K562 (cell line): Measurements from ENCODE around the gene STX3. TPM values are rescaled to one million over a fixed set of nuclear protein-coding genes. Genes with fewer than 3 reads are reported as not detected.

Source experiments
- ATAC-seq: fragments of 200-7000 bp; cut with Tn5 transposase; 3 replicates; pipeline ENCODE4 v1.9.1; 2020; ENCODE audit warnings: moderate library complexity
- BruUV-seq: library from RNA; stranded (reverse); fragments of 400-500 nt; replicated peaks from 2 replicates; lab custom pipeline; 2021; lab: Mats Ljungman, UMichigan
- CTCF ChIA-PET: fragments of 300-600 bp; formaldehyde crosslinking; extraction: SDS; loops from one replicate; lab custom pipeline; 2021; ENCODE audit warnings: low intra/inter-chr PET ratio; lab: Yijun Ruan, JAX
- POLR2A ChIA-PET: fragments of 300-600, 350-650 bp; sonication (Branson Sonifier 250); formaldehyde crosslinking; extraction: SDS; loops from one replicate; lab custom pipeline; 2021; ENCODE audit warnings: antibody characterized with exemption, inconsistent platforms; lab: Yijun Ruan, JAX
- DNase-seq, 4 experiments: peaks; one replicate each; pipeline versions ENCODE4 v3.0.0 to v3.0.0-alpha.2; 2011 to 2018; ENCODE audit warnings: low spot score in 3 of 4, mixed read lengths in 3 of 4; ENCODE audit errors: extremely low read depth in 1 of 4
- FAIRE-seq: peaks from 2 replicates; lab custom pipeline; 2011; peaks lifted over from hg19 to GRCh38; lab: Jason Lieb, UNC
- H2AFZ ChIP-seq: 2 replicates; pipeline ENCODE4 v1.6.0; 2011; ENCODE audit warnings: low read depth, low read length, control low read depth, inconsistent platforms
- H3K27ac ChIP-seq: fragments of 200-600 bp; 3 replicates; pipeline ENCODE4 v1.8.0; 2011; ENCODE audit warnings: low read depth, mild to moderate bottlenecking, control low read depth, inconsistent platforms, low read length, moderate library complexity, mixed read lengths; ENCODE audit errors: extremely low read depth
- H3K27me3 ChIP-seq, 2 experiments: fragments of 300-600 bp in 1 of 2; 2 replicates in 1 of 2; 3 replicates in 1 of 2; pipeline versions ENCODE4 v1.6.0 to v1.8.0; 2011; ENCODE audit warnings: inconsistent platforms in 2 of 2, low read length in 2 of 2, mild to moderate bottlenecking in 1 of 2, mixed read lengths in 1 of 2, moderate library complexity in 1 of 2; ENCODE audit not compliant: control insufficient read depth in 2 of 2, insufficient read depth in 2 of 2
- H3K36me3 ChIP-seq: fragments of 300-600 bp; 3 replicates; pipeline ENCODE4 v1.8.0; 2011; ENCODE audit warnings: mild to moderate bottlenecking, low read length, inconsistent platforms; ENCODE audit not compliant: control insufficient read depth, insufficient read depth
- H3K4me1 ChIP-seq, 2 experiments: fragments of 200-600 bp in 1 of 2; replicated peaks in 1 of 2; 2 replicates in 1 of 2; 3 replicates in 1 of 2; pipeline versions ENCODE4 v1.5.1 to v1.8.0; 2011; ENCODE audit warnings: inconsistent platforms in 2 of 2, low read length in 2 of 2, mild to moderate bottlenecking in 1 of 2, mixed read lengths in 1 of 2, moderate library complexity in 1 of 2; ENCODE audit not compliant: control insufficient read depth in 2 of 2, insufficient read depth in 2 of 2
- H3K4me2 ChIP-seq: 2 replicates; pipeline ENCODE4 v1.6.1; 2011; ENCODE audit warnings: low read length, control low read depth, inconsistent platforms, mixed read lengths; ENCODE audit not compliant: insufficient read depth
- H3K4me3 ChIP-seq: fragments of 200-600 bp; sonication (generic), shearing (Covaris generic); 2 replicates; pipeline ENCODE4 v1.5.1; 2016; ENCODE audit warnings: control low read depth, inconsistent platforms
- H3K79me2 ChIP-seq: fragments of 200-600 bp; 3 replicates; pipeline ENCODE4 v1.8.0; 2011; ENCODE audit warnings: low read length, inconsistent platforms; ENCODE audit not compliant: control insufficient read depth, insufficient read depth
- H3K9ac ChIP-seq, 2 experiments: 2 replicates each; pipeline versions ENCODE4 v1.6.0 to v1.6.1; 2011; ENCODE audit warnings: low read depth in 2 of 2, low read length in 2 of 2, control low read depth in 1 of 2, inconsistent platforms in 1 of 2, mild to moderate bottlenecking in 1 of 2, mixed read lengths in 1 of 2; ENCODE audit not compliant: insufficient read depth in 1 of 2
- H3K9me1 ChIP-seq: one replicate; pipeline ENCODE4 v1.6.0; 2011; ENCODE audit warnings: inconsistent platforms, mild to moderate bottlenecking, low read length, moderate library complexity; ENCODE audit not compliant: control insufficient read depth, insufficient read depth
- H3K9me3 ChIP-seq: replicated peaks from 2 replicates; pipeline ENCODE4 v1.5.1; 2011; ENCODE audit warnings: low read depth, low read length, inconsistent platforms; ENCODE audit not compliant: control insufficient read depth, insufficient read depth
- H4K20me1 ChIP-seq: replicated peaks from 2 replicates; pipeline ENCODE4 v1.6.1; 2011; ENCODE audit warnings: low read length, inconsistent platforms, mixed read lengths; ENCODE audit not compliant: control insufficient read depth, insufficient read depth
- ARHGAP35 ChIP-seq: fragments of 450-650 bp; IDR thresholded peaks from 2 replicates; pipeline ENCODE4 v1.6.1; 2018; ENCODE audit not compliant: partially characterized antibody
- ARNT ChIP-seq, 2 experiments: fragments of 450-650 bp; IDR thresholded peaks; 2 replicates each; pipeline ENCODE4 v1.6.1; 2016; ENCODE audit warnings: mild to moderate bottlenecking in 1 of 2
- ATF7 ChIP-seq: fragments of 450-650 bp; IDR thresholded peaks from 2 replicates; pipeline ENCODE4 v1.7.1; 2014; ENCODE audit warnings: mild to moderate bottlenecking, moderate library complexity
- BRD4 ChIP-seq: fragments of 200-600 bp; sonication (generic); IDR thresholded peaks from 2 replicates; pipeline ENCODE4 v1.6.1; 2017; ENCODE audit warnings: inconsistent platforms
- E2F3 ChIP-seq: fragments of 250-450 bp; sonication (Bioruptor Pico); IDR thresholded peaks from 2 replicates; pipeline ENCODE4 v1.4.0; 2020; ENCODE audit warnings: mild to moderate bottlenecking
- EP300 ChIP-seq: IDR thresholded peaks from 2 replicates; pipeline ENCODE4 v1.6.1; 2012; ENCODE audit warnings: low read length, improper control_type of control experiment
- HLTF ChIP-seq: fragments of 450-650 bp; IDR thresholded peaks from 2 replicates; pipeline ENCODE4 v1.6.1; 2016
- KDM4B ChIP-seq, 2 experiments: fragments of 450-650 bp in 1 of 2; sonication (generic) in 1 of 2; IDR thresholded peaks; 2 replicates each; pipeline ENCODE4 v1.6.1; 2016 to 2017; ENCODE audit warnings: borderline replicate concordance in 2 of 2, antibody characterized with exemption in 1 of 2, low read depth in 1 of 2, mild to moderate bottlenecking in 1 of 2
- LEF1 ChIP-seq: fragments of 450-650 bp; IDR thresholded peaks from 2 replicates; pipeline ENCODE4 v1.6.1; 2016; ENCODE audit warnings: mild to moderate bottlenecking
- NCOA2 ChIP-seq, 2 experiments: fragments of 450-650 bp; IDR thresholded peaks; 2 replicates each; pipeline ENCODE4 v1.6.1; 2018; ENCODE audit warnings: mild to moderate bottlenecking in 2 of 2, moderate library complexity in 1 of 2; ENCODE audit not compliant: partially characterized antibody in 2 of 2
- NFATC3 ChIP-seq: fragments of 450-650 bp; IDR thresholded peaks from 2 replicates; pipeline ENCODE4 v1.6.1; 2017; ENCODE audit warnings: mild to moderate bottlenecking
- NFE2L1 ChIP-seq: fragments of 450-650 bp; IDR thresholded peaks from 2 replicates; pipeline ENCODE4 v1.6.1; 2016; ENCODE audit warnings: missing genetic modification characterization, low read depth, mild to moderate bottlenecking, missing compliant biosample characterization, moderate library complexity, borderline replicate concordance
- NFIX ChIP-seq: fragments of 250-450 bp; sonication (Bioruptor Pico); IDR thresholded peaks from 2 replicates; pipeline ENCODE4 v1.4.0; 2020; ENCODE audit warnings: low read depth, mild to moderate bottlenecking, moderate library complexity
- NFRKB ChIP-seq: fragments of 450-650 bp; IDR thresholded peaks from 2 replicates; pipeline ENCODE4 v1.6.1; 2016; ENCODE audit warnings: low read depth
- STAT5A ChIP-seq: IDR thresholded peaks from 2 replicates; pipeline ENCODE4 v1.6.1; 2012; ENCODE audit warnings: low read length, inconsistent platforms, borderline replicate concordance
- STAT5B ChIP-seq: fragments of 250-450 bp; sonication (Bioruptor Pico); IDR thresholded peaks from 2 replicates; pipeline ENCODE4 v1.8.0; 2021; ENCODE audit warnings: mild to moderate bottlenecking, inconsistent platforms
- TRIM24 ChIP-seq, 2 experiments: fragments of 450-650 bp; IDR thresholded peaks; 2 replicates each; pipeline ENCODE4 v1.6.1; 2016
- TSC22D4 ChIP-seq: fragments of 450-650 bp; IDR thresholded peaks from 2 replicates; pipeline ENCODE4 v1.6.1; 2016; ENCODE audit warnings: missing genetic modification characterization, missing biosample characterization, control low read depth
- ZKSCAN1 ChIP-seq: fragments of 150-350 bp; IDR thresholded peaks from 2 replicates; pipeline ENCODE4 v1.6.1; 2016; ENCODE audit warnings: low read depth, low read length
- ZNF212 ChIP-seq: fragments of 450-650 bp; formaldehyde crosslinking; IDR thresholded peaks from 2 replicates; pipeline ENCODE4 v1.4.0; 2020; ENCODE audit warnings: mild to moderate bottlenecking
- ZNF445 ChIP-seq: fragments of 250-450 bp; sonication (Bioruptor Pico); IDR thresholded peaks from 2 replicates; pipeline ENCODE4 v1.4.0; 2020; ENCODE audit warnings: low read depth, mild to moderate bottlenecking, moderate library complexity
- ZNF507 ChIP-seq: conservative IDR thresholded peaks from 2 replicates; pipeline ENCODE4 v1.6.1; 2017; ENCODE audit warnings: missing genetic modification characterization, missing compliant biosample characterization
- ZNF707 ChIP-seq: fragments of 250-450 bp; sonication (Bioruptor Pico); conservative IDR thresholded peaks from 2 replicates; pipeline ENCODE4 v1.8.0; 2022; ENCODE audit warnings: inconsistent platforms, mild to moderate bottlenecking, moderate library complexity
- ZNF830 ChIP-seq: fragments of 250-450 bp; sonication (Bioruptor Pico); IDR thresholded peaks from 2 replicates; pipeline ENCODE4 v1.5.0; 2021; ENCODE audit warnings: mild to moderate bottlenecking
- WGBS: fragments of 100-300 bp; shearing (Covaris generic); methylation state at CpG from one replicate; pipeline ENCODE4 v1.1.6; 2016; ENCODE audit warnings: low coverage, mixed read lengths; ENCODE audit not compliant: insufficient coverage; ENCODE audit errors: missing lambda C conversion rate; 5-methylcytosine and 5-hydroxymethylcytosine counted together
- in situ Hi-C: fragments of 300-500 bp; cut with MboI; formaldehyde crosslinking; loops from 4 replicates; pipeline ENCODE4 v1.15.0; 2018; ENCODE audit warnings: inconsistent platforms, mixed read lengths
- intact Hi-C: fragments of 100-400 bp; cut with micrococcal nuclease; formaldehyde crosslinking; loops from 2 replicates; pipeline ENCODE4 v1.14.2; 2022
- polyA plus RNA-seq, 8 experiments: library from polyadenylated mRNA; depleted of rRNA in 4 of 8; stranded (reverse) in 5 of 8; unstranded in 3 of 8; fragments of >200 nt; fragmentation: Nextera tagmentation in 2 of 8; fragmentation: Illumina TruSeq in 1 of 8; extraction: Ambion mirVana in 2 of 8; extraction: Trizol in 1 of 8; gene quantifications; 2 replicates each; pipeline versions ENCODE4 v1.2.1 to v1.2.3, GENCODE V29; 2011 to 2014; ENCODE audit warnings: inconsistent platforms in 1 of 8, missing spikeins in 1 of 8
- total RNA-seq, 7 experiments: library from RNA; depleted of rRNA in 6 of 7; stranded (reverse); fragments of >200 nt in 6 of 7; fragmentation: Illumina TruSeq in 2 of 7; extraction: Trizol in 2 of 7; gene quantifications; 2 replicates each; pipeline versions ENCODE4 v1.2.1 to v1.2.3, GENCODE V29; 2011 to 2021; ENCODE audit warnings: low replicate concordance in 1 of 7
- TF ChIP-seq, protein P1 (sequence below), 2 experiments: fragments of 450-650 bp in 1 of 2; IDR thresholded peaks; 2 replicates each; pipeline ENCODE4 v1.6.1; 2011 to 2017; ENCODE audit warnings: low read depth in 2 of 2, antibody characterized with exemption in 1 of 2, borderline replicate concordance in 1 of 2, low read length in 1 of 2, mild to moderate bottlenecking in 1 of 2, mixed read lengths in 1 of 2; ENCODE audit not compliant: control insufficient read depth in 1 of 2

The STX3 gene
- total and polyA plus RNA-seq, 9 of the 15 experiments (the other 6 are each of a cell fraction or from before 2014, with no cell fraction given), result 12.0 to 91.6 (median 48.7) TPM

DNA sequence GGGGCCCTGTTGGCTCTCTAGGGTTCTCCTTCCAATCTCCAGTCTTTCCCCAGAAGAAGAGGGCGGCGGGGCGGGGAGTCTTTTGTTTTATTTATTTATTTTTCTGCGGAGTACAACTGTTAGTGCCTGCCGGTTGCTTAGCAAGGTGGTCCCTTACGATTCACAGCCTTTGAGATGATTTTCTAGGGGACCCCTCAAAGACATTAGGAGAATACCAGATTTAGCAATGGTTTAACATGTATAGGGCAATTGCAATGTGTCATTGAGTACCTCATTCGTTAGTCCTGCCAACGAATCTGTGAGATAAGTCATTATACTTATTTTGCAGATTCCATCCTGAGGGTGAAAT, 55.7 kb downstream of the STX3 start:
- Histone ChIP-seq H3K79me2 (peaks cover 37% of the 10 kb centered on the region), H3K36me3 (peaks cover 34% of the 10 kb centered on the region), H3K9ac (peak overlapping the region; percentile 97 to 100; a peak in 3 of 4 replicates), H3K4me1 (peaks cover 7 to 15% of the 10 kb centered on the region in 2 experiments; a peak in 4 of 5 replicates), H3K4me2 (peak overlapping the region; percentile 92), H3K27ac (peak overlapping the region; percentile 94), H4K20me1 (no peaks in the 10 kb centered on the region), H3K9me3 (no peaks in the 10 kb centered on the region), H2AFZ (peak overlapping the region; percentile 96), H3K27me3 (no peaks in the 10 kb centered on the region), H3K4me3 (peak overlapping the region; percentile 98), H3K9me1 (no peaks in the 10 kb centered on the region)
- BruUV-seq, result no TSS peak
- intact Hi-C loops (loop anchor here (5.0 to 10.0 kb wide), 2 partner anchors 381 to 524 kb away; no protein-coding TSS in a partner anchor), in situ Hi-C loops (no loop called here)
- 3% methylated on average over 8 of the region's 8 CpGs for WGBS
- no peak for FAIRE-seq
- CTCF ChIA-PET, result interaction anchor here (0.6 to 1.2 kb wide), 2 partner anchors 57 to 307 kb away, joined by 3 to 6 read pairs; no protein-coding TSS in a partner anchor
- no peak for ATAC-seq
- no peak for DNase-seq
- POLR2A ChIA-PET, result interaction anchor here (0.8 to 2.0 kb wide), 2 partner anchors 10 to 56 kb away, joined by 3 to 12 read pairs; partner anchors contain the start of gene STX3
- TF ChIP-seq ZNF830 (CRISPR knock-in tag) (no peak), KDM4B (IDR thresholded peaks at IDR 0.05; ENCODE audit: borderline replicate concordance in 2 of 2, low read depth in 1 of 2) (no peak), NFE2L1 (tag) (no peak), ARNT (IDR thresholded peaks at IDR 0.05) (no peak), NFATC3 (0 out of 2 replicates have a peak, but pooled peaks have one; percentile 13), ZNF445 (CRISPR knock-in tag) (no peak), STAT5A (no peak), HLTF (no peak), E2F3 (CRISPR knock-in tag) (no peak), STAT5B (CRISPR knock-in tag) (no peak), TSC22D4 (tag) (no peak), LEF1 (no peak; the same call in 1 of the 2 replicates), ZNF707 (CRISPR knock-in tag) (no peak), NFRKB (0 out of 2 replicates have a peak, but pooled peaks have one; percentile 16), ATF7 (peak; percentile 13; the same call in 1 of the 2 replicates), EP300 (no peak), ZKSCAN1 (no peak), TRIM24 (IDR thresholded peaks at IDR 0.05) (no peak), ARHGAP35 (no peak), NFIX (CRISPR knock-in tag) (no peak), ZNF507 (tag) (no peak), NCOA2 (IDR thresholded peaks at IDR 0.05; ENCODE audit: partially characterized antibody in 2 of 2) (peak in 1 of 2 experiments; percentile 68), BRD4 (no peak), ZNF212 (CRISPR knock-in tag) (no peak)
- TF ChIP-seq, protein P1, sequence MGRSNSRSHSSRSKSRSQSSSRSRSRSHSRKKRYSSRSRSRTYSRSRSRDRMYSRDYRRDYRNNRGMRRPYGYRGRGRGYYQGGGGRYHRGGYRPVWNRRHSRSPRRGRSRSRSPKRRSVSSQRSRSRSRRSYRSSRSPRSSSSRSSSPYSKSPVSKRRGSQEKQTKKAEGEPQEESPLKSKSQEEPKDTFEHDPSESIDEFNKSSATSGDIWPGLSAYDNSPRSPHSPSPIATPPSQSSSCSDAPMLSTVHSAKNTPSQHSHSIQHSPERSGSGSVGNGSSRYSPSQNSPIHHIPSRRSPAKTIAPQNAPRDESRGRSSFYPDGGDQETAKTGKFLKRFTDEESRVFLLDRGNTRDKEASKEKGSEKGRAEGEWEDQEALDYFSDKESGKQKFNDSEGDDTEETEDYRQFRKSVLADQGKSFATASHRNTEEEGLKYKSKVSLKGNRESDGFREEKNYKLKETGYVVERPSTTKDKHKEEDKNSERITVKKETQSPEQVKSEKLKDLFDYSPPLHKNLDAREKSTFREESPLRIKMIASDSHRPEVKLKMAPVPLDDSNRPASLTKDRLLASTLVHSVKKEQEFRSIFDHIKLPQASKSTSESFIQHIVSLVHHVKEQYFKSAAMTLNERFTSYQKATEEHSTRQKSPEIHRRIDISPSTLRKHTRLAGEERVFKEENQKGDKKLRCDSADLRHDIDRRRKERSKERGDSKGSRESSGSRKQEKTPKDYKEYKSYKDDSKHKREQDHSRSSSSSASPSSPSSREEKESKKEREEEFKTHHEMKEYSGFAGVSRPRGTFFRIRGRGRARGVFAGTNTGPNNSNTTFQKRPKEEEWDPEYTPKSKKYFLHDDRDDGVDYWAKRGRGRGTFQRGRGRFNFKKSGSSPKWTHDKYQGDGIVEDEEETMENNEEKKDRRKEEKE (IDR thresholded peaks at IDR 0.05; ENCODE audit: borderline replicate concordance in 1 of 2, control insufficient read depth in 1 of 2, low read depth in 2 of 2, low read length in 1 of 2), result no peak
